Naive thymus-derived CD4-positive, alpha-beta T cell (primary cell): ENCODE results near the gene PRPF6. TPM values are rescaled to one million over a fixed set of nuclear protein-coding genes. Genes with fewer than 3 reads are reported as not detected.

ENCODE experiments used
- ATAC-seq: fragments of 150-1000 bp; cut with Tn5 transposase; 2 replicates; pipeline ENCODE4 v1.10.0; 2021; ENCODE audit warnings: mild to moderate bottlenecking, moderate library complexity
- CTCF ChIA-PET: fragments of 350-600 bp; sonication (Branson Sonifier 250); formaldehyde crosslinking; loops from one replicate; lab custom pipeline; 2021; ENCODE audit warnings: antibody characterized with exemption; lab: Charles Lee
- POLR2A ChIA-PET: fragments of 350-600 bp; sonication (Branson Sonifier 250); formaldehyde crosslinking; loops from one replicate; lab custom pipeline; 2021; ENCODE audit warnings: antibody characterized with exemption, inconsistent platforms; lab: Charles Lee
- DNase-seq, 9 donors: peaks; one replicate each; pipeline versions ENCODE4 v3.0.0 to v3.0.0-alpha.2; 2020 to 2022; ENCODE audit warnings: mixed read lengths in 1 of 9
- H3K27ac ChIP-seq: one replicate; pipeline ENCODE4 v1.7.0; 2013; ENCODE audit warnings: mild to moderate bottlenecking, low read depth, low read length, moderate library complexity
- H3K27me3 ChIP-seq, 2 donors: one replicate each; pipeline ENCODE4 v1.7.0; 2013; ENCODE audit warnings: low read length in 2 of 2, mild to moderate bottlenecking in 2 of 2, moderate library complexity in 2 of 2; ENCODE audit not compliant: control insufficient read depth in 2 of 2, insufficient read depth in 2 of 2
- H3K36me3 ChIP-seq, 3 experiments: 1 replicate in 2 of 3; 2 replicates in 1 of 3; pipeline ENCODE4 v1.7.0; 2013; ENCODE audit warnings: low read length in 3 of 3, mild to moderate bottlenecking in 3 of 3, moderate library complexity in 1 of 3; ENCODE audit not compliant: insufficient read depth in 3 of 3, control insufficient read depth in 2 of 3
- H3K4me1 ChIP-seq, 2 donors: one replicate each; pipeline ENCODE4 v1.7.0; 2013; ENCODE audit warnings: low read length in 2 of 2, mild to moderate bottlenecking in 2 of 2, moderate library complexity in 1 of 2; ENCODE audit not compliant: control insufficient read depth in 2 of 2, insufficient read depth in 2 of 2
- H3K4me3 ChIP-seq: 2 replicates; pipeline ENCODE4 v1.7.0; 2013; ENCODE audit warnings: mild to moderate bottlenecking, low read length
- H3K9me3 ChIP-seq, 3 experiments: 1 replicate in 2 of 3; 2 replicates in 1 of 3; pipeline ENCODE4 v1.7.0; 2013; ENCODE audit warnings: low read length in 3 of 3; ENCODE audit not compliant: control insufficient read depth in 2 of 3
- H3K27ac Mint-ChIP-seq, 9 donors: one replicate each; pipeline ENCODE4 v1.8.0; 2020 to 2022; ENCODE audit warnings: mixed read lengths in 9 of 9, mild to moderate bottlenecking in 8 of 9, moderate library complexity in 5 of 9, inconsistent platforms in 2 of 9
- H3K27me3 Mint-ChIP-seq, 5 donors: one replicate each; pipeline ENCODE4 v1.8.0; 2021 to 2022; ENCODE audit warnings: mixed read lengths in 5 of 5, mild to moderate bottlenecking in 1 of 5
- H3K36me3 Mint-ChIP-seq, 5 donors: one replicate each; pipeline ENCODE4 v1.8.0; 2020 to 2022; ENCODE audit warnings: mixed read lengths in 5 of 5, mild to moderate bottlenecking in 3 of 5, inconsistent platforms in 1 of 5
- H3K4me1 Mint-ChIP-seq, 7 donors: one replicate each; pipeline ENCODE4 v1.8.0; 2020 to 2022; ENCODE audit warnings: mixed read lengths in 7 of 7, mild to moderate bottlenecking in 3 of 7, inconsistent platforms in 1 of 7
- H3K4me3 Mint-ChIP-seq, 10 donors: one replicate each; pipeline ENCODE4 v1.8.0; 2020 to 2022; ENCODE audit warnings: mild to moderate bottlenecking in 10 of 10, mixed read lengths in 10 of 10, moderate library complexity in 6 of 10, inconsistent platforms in 2 of 10
- H3K9me3 Mint-ChIP-seq, 11 donors: one replicate each; pipeline ENCODE4 v1.8.0; 2020 to 2022; ENCODE audit warnings: mixed read lengths in 11 of 11, mild to moderate bottlenecking in 4 of 11, inconsistent platforms in 1 of 11, moderate library complexity in 1 of 11
- intact Hi-C, 2 donors: fragments of 100-400 bp; cut with micrococcal nuclease; formaldehyde crosslinking; loops; one replicate each; pipeline ENCODE4 v1.15.1; 2023
- polyA plus RNA-seq, 2 donors: library from polyadenylated mRNA; unstranded; fragments of 300-500 nt; fragmentation: Illumina TruSeq; gene quantifications; one replicate each; pipeline ENCODE4 v1.2.3, GENCODE V29; 2021
- total RNA-seq, 6 experiments: library from RNA in 5 of 6; stranded (reverse) in 5 of 6; gene quantifications; 1 replicate in 5 of 6; 2 replicates in 1 of 6; pipeline ENCODE4 v1.2.3 and lab custom pipeline; 2021 to 2026

PRPF6 gene
- total and polyA plus RNA-seq, 7 experiments from 2014 or later = 71.2 to 127 (median 86.9) TPM

GRCh38 chr20:63940472-63941266, 40.3 kb upstream of the PRPF6 start:
- Histone ChIP-seq H3K4me1 (peaks cover 7 to 16% of the 10 kb centered on the region in 2 donors), H3K4me3 (no peak overlapping the region), H3K9me3 (no peaks in the 10 kb centered on the region), H3K27me3 (no peaks in the 10 kb centered on the region), H3K27ac (no peak overlapping the region), H3K36me3 (peaks cover 0 to 60% (median 9%) of the 10 kb centered on the region in 3 experiments)
- peaks cover 0 to 31% (median 17%) of the 10 kb centered on the region in 7 donors for H3K4me1 Mint-ChIP-seq
- no peaks in the 10 kb centered on the region for H3K27me3 Mint-ChIP-seq
- intact Hi-C loops = loop anchor here in 1 of 2 donors (1.0 kb wide), 1 partner anchor 387 kb away; no protein-coding TSS in a partner anchor
- H3K27ac Mint-ChIP-seq = peak overlapping the region in 4 of 9 donors; percentile 8 to 87 (median 71)
- CTCF ChIA-PET = no interaction called here
- H3K9me3 Mint-ChIP-seq = peaks cover 0 to 2% (median 0%) of the 10 kb centered on the region in 11 donors
- peaks cover 0 to 15% (median 6%) of the 10 kb centered on the region in 5 donors for H3K36me3 Mint-ChIP-seq
- H3K4me3 Mint-ChIP-seq = peak overlapping the region in 4 of 10 donors; percentile 13 to 68 (median 59)
- POLR2A ChIA-PET = interaction anchor here (1.4 kb wide), 1 partner anchor 39 kb away, joined by 3 read pairs; no protein-coding TSS in a partner anchor
- no peak for ATAC-seq
- DNase-seq = peak in 2 of 9 donors; percentile 7 to 13

- ATAC-seq (peak; percentile 92), DNase-seq (peak; percentile 51 to 81 (median 71))
- Mint-ChIP-seq H3K4me1 (peaks cover 0 to 33% (median 17%) of the 10 kb centered on the region in 7 donors), H3K27ac (peak overlapping the region in 8 of 9 donors; percentile 59 to 92 (median 86)), H3K4me3 (peak overlapping the region in 6 of 10 donors; percentile 17 to 75 (median 66)), H3K9me3 (peaks cover 0 to under 1% (median 0%) of the 10 kb centered on the region in 11 donors), H3K36me3 (peaks cover 0 to 16% (median 0%) of the 10 kb centered on the region in 5 donors), H3K27me3 (no peaks in the 10 kb centered on the region)
- Histone ChIP-seq H3K9me3 (no peaks in the 10 kb centered on the region), H3K27ac (peak overlapping the region; percentile 51), H3K4me1 (peaks cover 7 to 16% of the 10 kb centered on the region in 2 donors), H3K4me3 (no peak overlapping the region), H3K27me3 (no peaks in the 10 kb centered on the region), H3K36me3 (peaks cover 0 to 62% (median 13%) of the 10 kb centered on the region in 3 experiments)
- intact Hi-C loops = loop anchor here in 1 of 2 donors (1.0 kb wide), 1 partner anchor 388 kb away; no protein-coding TSS in a partner anchor
- ChIA-PET CTCF (no interaction called here), POLR2A (interaction anchor here (0.6 to 2.1 kb wide), 4 partner anchors 15 to 467 kb away, joined by 3 to 9 read pairs (median 4); partner anchors contain the start of gene UCKL1)
These were observed 39.5 kb upstream of the PRPF6 start for GRCh38 chr20:63941282-63942081.

DNA sequence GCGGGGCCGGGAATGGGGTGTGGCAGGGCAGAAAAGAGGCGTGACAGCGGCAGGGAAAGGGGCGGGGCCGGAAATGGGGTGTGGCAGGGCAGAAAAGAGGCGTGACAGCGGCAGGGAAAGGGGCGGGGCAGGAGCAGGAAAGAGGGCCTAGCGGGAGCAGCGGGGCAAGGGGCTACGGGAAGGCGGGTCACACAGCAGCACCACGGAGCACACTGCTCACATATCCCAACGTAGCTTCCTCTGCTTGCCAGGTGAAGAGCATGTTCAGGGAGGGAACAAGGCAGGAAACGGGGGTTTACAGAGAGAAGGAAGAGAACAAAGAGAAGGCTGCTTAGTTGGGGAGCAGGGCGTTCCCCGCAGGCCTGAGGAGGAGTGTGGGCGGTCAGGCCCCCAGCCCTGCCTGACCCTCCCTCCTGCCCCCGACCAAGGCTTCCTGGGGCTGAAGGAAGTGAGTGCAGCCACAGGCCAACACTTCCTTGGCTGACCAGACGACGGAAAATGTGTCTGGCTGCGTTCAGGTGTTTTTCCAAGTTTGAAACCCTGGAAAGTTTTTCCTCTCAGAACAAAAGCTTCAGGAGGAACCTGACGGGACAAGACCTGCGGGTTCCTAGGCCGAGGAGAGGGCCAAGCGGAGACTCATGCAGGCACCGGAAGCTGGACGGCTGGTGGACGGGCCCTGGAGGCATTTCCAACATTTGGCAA, 38.5 kb upstream of the PRPF6 start:
- Histone ChIP-seq H3K4me1 (peaks cover 11 to 20% of the 10 kb centered on the region in 2 donors), H3K36me3 (peaks cover 0 to 62% (median 13%) of the 10 kb centered on the region in 3 experiments), H3K27ac (peak overlapping the region; percentile 66), H3K4me3 (no peak overlapping the region), H3K9me3 (no peaks in the 10 kb centered on the region), H3K27me3 (no peaks in the 10 kb centered on the region)
- intact Hi-C loops = no loop called here
- Mint-ChIP-seq H3K9me3 (no peaks in the 10 kb centered on the region), H3K27ac (peak overlapping the region; percentile 32 to 90 (median 84)), H3K4me1 (peaks cover 8 to 40% (median 23%) of the 10 kb centered on the region in 7 donors), H3K36me3 (peaks cover 0 to 16% (median 0%) of the 10 kb centered on the region in 5 donors), H3K27me3 (no peaks in the 10 kb centered on the region), H3K4me3 (peak overlapping the region in 7 of 10 donors; percentile 12 to 77 (median 54))
- DNase-seq (peak in 6 of 9 donors; percentile 10 to 62 (median 26)), ATAC-seq (peak; percentile 2)
- POLR2A ChIA-PET = interaction anchor here (2.1 kb wide), 2 partner anchors 14 to 47 kb away, joined by 5 to 9 read pairs; partner anchors contain the start of gene UCKL1
- CTCF ChIA-PET = no interaction called here

DNA sequence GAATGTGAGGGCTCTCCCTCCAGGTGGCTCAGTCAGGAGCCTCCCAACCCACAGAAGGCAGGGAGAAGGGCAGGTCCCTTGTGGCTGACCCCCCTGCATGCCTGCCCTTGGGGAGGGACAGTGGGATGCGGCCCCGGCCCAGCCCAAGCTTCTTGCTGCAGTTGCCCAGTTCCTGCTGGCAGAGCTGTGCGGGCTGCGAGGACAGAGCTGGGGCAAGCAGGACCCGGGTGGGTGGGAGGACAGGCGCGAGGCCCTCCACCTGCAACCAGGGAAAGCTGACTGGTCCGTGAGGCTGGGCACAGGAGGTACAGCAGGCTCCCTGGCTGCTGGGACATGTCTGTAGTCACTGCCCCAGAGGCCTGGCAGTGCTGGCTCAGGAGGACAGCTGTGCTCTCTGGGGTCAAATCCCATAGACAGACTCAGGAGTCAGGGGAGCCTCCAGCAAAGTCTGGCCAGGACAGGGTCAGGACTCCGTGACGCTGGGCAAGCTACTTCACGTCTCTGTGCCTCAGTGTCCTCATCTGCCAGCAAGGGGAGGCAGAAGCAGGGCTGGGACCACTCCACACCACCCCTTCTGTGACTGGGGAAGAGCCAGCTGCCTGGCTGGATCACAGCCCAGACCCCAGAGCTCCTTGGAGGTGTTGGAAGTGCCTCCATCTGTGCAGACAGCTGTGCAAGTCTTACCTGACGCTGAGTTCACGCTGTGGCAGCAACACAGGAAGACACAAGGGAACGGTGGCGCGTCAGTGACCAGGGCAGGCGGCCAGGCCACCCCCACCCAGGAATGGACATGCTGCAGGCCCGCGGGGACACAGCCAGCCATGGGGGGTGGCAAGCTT, 37.7 kb upstream of the PRPF6 start:
- Histone ChIP-seq H3K36me3 (peaks cover 0 to 62% (median 13%) of the 10 kb centered on the region in 3 experiments), H3K27ac (peak overlapping the region; percentile 66), H3K27me3 (no peaks in the 10 kb centered on the region), H3K4me3 (no peak overlapping the region), H3K4me1 (peaks cover 19 to 28% of the 10 kb centered on the region in 2 donors), H3K9me3 (no peaks in the 10 kb centered on the region)
- no peaks in the 10 kb centered on the region for H3K9me3 Mint-ChIP-seq
- ATAC-seq (no peak), DNase-seq (peak in 2 of 9 donors; percentile 6 to 8)
- H3K36me3 Mint-ChIP-seq = peaks cover 0 to 12% (median 0%) of the 10 kb centered on the region in 5 donors
- CTCF ChIA-PET = interaction anchor here (0.6 kb wide), 1 partner anchor 135 kb away, joined by 3 read pairs; no protein-coding TSS in a partner anchor
- POLR2A ChIA-PET = interaction anchor here (0.6 to 2.1 kb wide), 4 partner anchors 12 to 85 kb away, joined by 3 to 9 read pairs (median 6); partner anchors contain the start of gene UCKL1
- peak overlapping the region in 3 of 9 donors; percentile 51 to 90 (median 69) for H3K27ac Mint-ChIP-seq
- H3K27me3 Mint-ChIP-seq = no peaks in the 10 kb centered on the region
- H3K4me3 Mint-ChIP-seq = no peak overlapping the region
- intact Hi-C loops = no loop called here
- H3K4me1 Mint-ChIP-seq = peaks cover 15 to 47% (median 31%) of the 10 kb centered on the region in 7 donors

DNA sequence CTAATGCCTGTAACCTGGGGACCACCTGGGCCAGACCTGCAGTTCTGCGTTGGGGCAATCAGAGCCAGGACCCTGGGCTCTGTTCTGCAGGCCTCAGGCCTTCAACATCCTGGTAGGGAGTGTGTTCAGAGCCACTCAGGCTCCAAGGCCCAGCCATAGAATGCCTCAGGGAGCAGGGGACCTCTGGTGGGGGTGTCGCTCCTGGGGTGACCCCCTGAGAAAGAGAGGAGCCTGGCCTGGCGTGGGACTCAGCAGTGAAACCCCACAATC, 37.2 kb upstream of the PRPF6 start:
- CTCF ChIA-PET = no interaction called here

More for the DNA sequence above, 37.2 kb upstream of the PRPF6 start:
- intact Hi-C loops = no loop called here
- Histone ChIP-seq H3K4me1 (peaks cover 24 to 34% of the 10 kb centered on the region in 2 donors), H3K9me3 (no peaks in the 10 kb centered on the region), H3K4me3 (no peak overlapping the region), H3K36me3 (peaks cover 0 to 61% (median 13%) of the 10 kb centered on the region in 3 experiments), H3K27ac (no peak overlapping the region), H3K27me3 (no peaks in the 10 kb centered on the region)
- Mint-ChIP-seq H3K4me3 (no peak overlapping the region), H3K4me1 (peaks cover 21 to 52% (median 37%) of the 10 kb centered on the region in 7 donors), H3K27ac (no peak overlapping the region), H3K36me3 (peaks cover 0 to 14% (median 0%) of the 10 kb centered on the region in 5 donors), H3K9me3 (no peaks in the 10 kb centered on the region), H3K27me3 (no peaks in the 10 kb centered on the region)
- DNase-seq (no peak), ATAC-seq (no peak)
- POLR2A ChIA-PET = interaction anchor here (0.6 to 2.1 kb wide), 3 partner anchors 11 to 48 kb away, joined by 5 to 9 read pairs (median 6); partner anchors contain the start of gene UCKL1
